Mesenchymal stem cell (in vitro differentiated cells and primary cell): ENCODE measurements around the gene MYEOV.

Experiments used
- DNase-seq: peaks from one replicate; pipeline ENCODE4 v3.0.0-alpha.2; 2013
- H2AFZ ChIP-seq: one replicate; pipeline ENCODE4 v1.6.1; 2013; ENCODE audit warnings: low read depth, mild to moderate bottlenecking, control low read depth, inconsistent platforms, low read length, moderate library complexity
- H2AK5ac ChIP-seq: 2 replicates; pipeline ENCODE4 v1.6.1; 2013; ENCODE audit warnings: low read length, moderate library complexity, mild to moderate bottlenecking, inconsistent platforms; ENCODE audit not compliant: severe bottlenecking
- H2BK120ac ChIP-seq: one replicate; pipeline ENCODE4 v1.6.1; 2013; ENCODE audit warnings: low read depth, mild to moderate bottlenecking, inconsistent platforms, low read length, moderate library complexity
- H2BK12ac ChIP-seq, 2 experiments: one replicate each; pipeline ENCODE4 v1.6.1; 2013; ENCODE audit warnings: inconsistent platforms in 2 of 2, low read length in 2 of 2, mild to moderate bottlenecking in 2 of 2, moderate library complexity in 2 of 2, control low read depth in 1 of 2
- H2BK15ac ChIP-seq: one replicate; pipeline ENCODE4 v1.6.1; 2013; ENCODE audit warnings: mild to moderate bottlenecking, low read depth, inconsistent platforms; ENCODE audit not compliant: poor library complexity, severe bottlenecking
- H2BK5ac ChIP-seq: 2 replicates; pipeline ENCODE4 v1.6.1; 2013; ENCODE audit warnings: low read depth, mild to moderate bottlenecking, low read length, control low read depth, inconsistent platforms; ENCODE audit not compliant: poor library complexity, severe bottlenecking
- H3K14ac ChIP-seq, 2 experiments: one replicate each; pipeline ENCODE4 v1.6.1; 2013; ENCODE audit warnings: inconsistent platforms in 2 of 2, low read length in 2 of 2, control low read depth in 1 of 2, mild to moderate bottlenecking in 1 of 2, moderate library complexity in 1 of 2
- H3K18ac ChIP-seq, 2 experiments: one replicate each; pipeline ENCODE4 v1.6.1; 2013; ENCODE audit warnings: inconsistent platforms in 2 of 2, low read length in 2 of 2, control low read depth in 1 of 2, low read depth in 1 of 2, mild to moderate bottlenecking in 1 of 2
- H3K23ac ChIP-seq, 2 experiments: one replicate each; pipeline ENCODE4 v1.6.1; 2013; ENCODE audit warnings: inconsistent platforms in 2 of 2, low read length in 2 of 2, mild to moderate bottlenecking in 2 of 2, moderate library complexity in 2 of 2, control low read depth in 1 of 2
- H3K27ac ChIP-seq: 2 replicates; pipeline ENCODE4 v1.5.1; 2013; ENCODE audit warnings: mild to moderate bottlenecking, moderate library complexity, low read length, control low read depth, inconsistent platforms; ENCODE audit not compliant: poor library complexity, severe bottlenecking
- H3K27me3 ChIP-seq, 2 experiments: 2 replicates each; pipeline versions ENCODE4 v1.6.1 to v1.7.0; 2013; ENCODE audit warnings: low read length in 2 of 2, mild to moderate bottlenecking in 2 of 2, moderate library complexity in 2 of 2, control low read depth in 1 of 2, inconsistent platforms in 1 of 2; ENCODE audit not compliant: control insufficient read depth in 1 of 2, insufficient read depth in 1 of 2
- H3K36me3 ChIP-seq, 2 experiments: 2 replicates each; pipeline versions ENCODE4 v1.6.1 to v1.7.0; 2013; ENCODE audit warnings: low read length in 2 of 2, control low read depth in 1 of 2, inconsistent platforms in 1 of 2, low read depth in 1 of 2, mild to moderate bottlenecking in 1 of 2; ENCODE audit not compliant: insufficient read depth in 2 of 2, control insufficient read depth in 1 of 2
- H3K4ac ChIP-seq, 2 experiments: one replicate each; pipeline ENCODE4 v1.6.1; 2013; ENCODE audit warnings: inconsistent platforms in 2 of 2, low read length in 2 of 2, mild to moderate bottlenecking in 2 of 2, moderate library complexity in 2 of 2, control low read depth in 1 of 2, low read depth in 1 of 2
- H3K4me1 ChIP-seq: 2 replicates; pipeline ENCODE4 v1.6.1; 2013; ENCODE audit warnings: low read depth, low read length, control low read depth; ENCODE audit not compliant: control insufficient read depth, insufficient read depth
- H3K4me2 ChIP-seq: 2 replicates; pipeline ENCODE4 v1.6.1; 2013; ENCODE audit warnings: low read length, mild to moderate bottlenecking, inconsistent platforms; ENCODE audit not compliant: poor library complexity, severe bottlenecking
- H3K4me3 ChIP-seq, 2 experiments: 2 replicates each; pipeline versions ENCODE4 v1.5.1 to v1.7.0; 2013; ENCODE audit warnings: low read length in 2 of 2, mild to moderate bottlenecking in 2 of 2, control low read depth in 1 of 2, low read depth in 1 of 2; ENCODE audit not compliant: insufficient read depth in 1 of 2
- H3K79me1 ChIP-seq: replicated peaks from 2 replicates; pipeline ENCODE4 v1.6.1; 2013; ENCODE audit warnings: mild to moderate bottlenecking, control low read depth, low read length, inconsistent platforms; ENCODE audit not compliant: poor library complexity, severe bottlenecking
- H3K9ac ChIP-seq: 2 replicates; pipeline ENCODE4 v1.7.0; 2013; ENCODE audit warnings: mild to moderate bottlenecking, low read length, moderate library complexity
- H3K9me3 ChIP-seq: 2 replicates; pipeline ENCODE4 v1.7.0; 2013; ENCODE audit warnings: mild to moderate bottlenecking, low read length; ENCODE audit not compliant: control insufficient read depth
- H4K8ac ChIP-seq: one replicate; pipeline ENCODE4 v1.6.1; 2013; ENCODE audit warnings: inconsistent platforms, mild to moderate bottlenecking, low read length, moderate library complexity
- H4K91ac ChIP-seq: one replicate; pipeline ENCODE4 v1.6.1; 2013; ENCODE audit warnings: mild to moderate bottlenecking, low read length, inconsistent platforms
- WGBS: methylation state at CpG from one replicate; pipeline ENCODE4 v1.1.7; 2013; ENCODE audit warnings: mixed read lengths; 5-methylcytosine and 5-hydroxymethylcytosine counted together

The MYEOV gene

GRCh38 chr11:69283446-69283845 is 10.5 kb upstream of the MYEOV start:
- Histone ChIP-seq H3K18ac (no peak overlapping the region), H2BK12ac (no peak overlapping the region), H3K36me3 (no peaks in the 10 kb centered on the region), H2AK5ac (no peak overlapping the region), H2BK120ac (no peak overlapping the region), H3K4me1 (peaks cover 28% of the 10 kb centered on the region), H2BK15ac (no peak overlapping the region), H3K4me3 (no peak overlapping the region), H3K27me3 (peaks cover 27 to 53% of the 10 kb centered on the region in 2 experiments), H3K4me2 (no peak overlapping the region), H3K9ac (no peak overlapping the region), H3K23ac (no peak overlapping the region), H3K14ac (no peak overlapping the region), H2BK5ac (no peak overlapping the region), H3K27ac (no peak overlapping the region), H3K9me3 (peaks cover 7% of the 10 kb centered on the region), H3K79me1 (no peaks in the 10 kb centered on the region), H3K4ac (no peak overlapping the region), H4K91ac (no peak overlapping the region), H2AFZ (no peak overlapping the region), H4K8ac (no peak overlapping the region)
- no peak for DNase-seq
- 95% methylated on average over 10 of the region's 10 CpGs for WGBS

GRCh38 chr11:69284081-69284511 is 9.9 kb upstream of the MYEOV start:
- Histone ChIP-seq H4K91ac (no peak overlapping the region), H3K4ac (no peak overlapping the region), H3K4me3 (no peak overlapping the region), H2AFZ (no peak overlapping the region), H3K9me3 (peaks cover 7% of the 10 kb centered on the region), H3K79me1 (no peaks in the 10 kb centered on the region), H3K27ac (no peak overlapping the region), H3K23ac (no peak overlapping the region), H4K8ac (no peak overlapping the region), H2AK5ac (no peak overlapping the region), H3K9ac (no peak overlapping the region), H2BK12ac (no peak overlapping the region), H3K4me1 (peaks cover 27% of the 10 kb centered on the region), H3K36me3 (no peaks in the 10 kb centered on the region), H2BK120ac (no peak overlapping the region), H3K27me3 (peaks cover 21 to 53% of the 10 kb centered on the region in 2 experiments), H2BK15ac (no peak overlapping the region), H3K14ac (no peak overlapping the region), H3K4me2 (no peak overlapping the region), H3K18ac (no peak overlapping the region), H2BK5ac (no peak overlapping the region)
- DNase-seq: no peak
- 89% methylated on average over 9 of the region's 9 CpGs for WGBS

GRCh38 chr11:69285091-69285490 is 8.9 kb upstream of the MYEOV start:
- Histone ChIP-seq H3K23ac (no peak overlapping the region), H3K9ac (no peak overlapping the region), H4K91ac (no peak overlapping the region), H3K4ac (no peak overlapping the region), H3K36me3 (no peaks in the 10 kb centered on the region), H3K4me3 (no peak overlapping the region), H2BK5ac (no peak overlapping the region), H3K27ac (no peak overlapping the region), H2BK15ac (no peak overlapping the region), H3K27me3 (peaks cover 18 to 59% of the 10 kb centered on the region in 2 experiments), H4K8ac (no peak overlapping the region), H3K9me3 (peaks cover 7% of the 10 kb centered on the region), H2AFZ (no peak overlapping the region), H2BK12ac (no peak overlapping the region), H3K4me2 (no peak overlapping the region), H2BK120ac (no peak overlapping the region), H3K18ac (no peak overlapping the region), H2AK5ac (no peak overlapping the region), H3K79me1 (no peaks in the 10 kb centered on the region), H3K14ac (no peak overlapping the region), H3K4me1 (peaks cover 24% of the 10 kb centered on the region)
- DNase-seq: no peak
- 94% methylated on average over 11 of the region's 11 CpGs for WGBS

- Histone ChIP-seq H4K91ac (no peak overlapping the region), H3K14ac (no peak overlapping the region), H3K27me3 (peaks cover 18 to 65% of the 10 kb centered on the region in 2 experiments), H2BK15ac (no peak overlapping the region), H3K23ac (no peak overlapping the region), H3K9me3 (peaks cover 7% of the 10 kb centered on the region), H3K9ac (no peak overlapping the region), H2AK5ac (no peak overlapping the region), H4K8ac (no peak overlapping the region), H3K36me3 (no peaks in the 10 kb centered on the region), H3K4ac (no peak overlapping the region), H2BK5ac (no peak overlapping the region), H2AFZ (no peak overlapping the region), H2BK120ac (no peak overlapping the region), H3K18ac (no peak overlapping the region), H3K27ac (no peak overlapping the region), H2BK12ac (no peak overlapping the region), H3K79me1 (no peaks in the 10 kb centered on the region), H3K4me1 (peaks cover 22% of the 10 kb centered on the region), H3K4me2 (no peak overlapping the region), H3K4me3 (no peak overlapping the region)
- WGBS: 86% methylated on average over 11 of the region's 11 CpGs
- DNase-seq: no peak
These were observed 8.2 kb upstream of the MYEOV start for GRCh38 chr11:69285766-69286165.
